HPDE6-E6E7 (cell line): ENCODE data around the gene RTL1.

Experiments used
- DNase-seq: peaks from one replicate; pipeline ENCODE4 v3.0.0; 2011; ENCODE audit warnings: missing footprints; ENCODE audit errors: extremely low spot score

RTL1 gene

DNA sequence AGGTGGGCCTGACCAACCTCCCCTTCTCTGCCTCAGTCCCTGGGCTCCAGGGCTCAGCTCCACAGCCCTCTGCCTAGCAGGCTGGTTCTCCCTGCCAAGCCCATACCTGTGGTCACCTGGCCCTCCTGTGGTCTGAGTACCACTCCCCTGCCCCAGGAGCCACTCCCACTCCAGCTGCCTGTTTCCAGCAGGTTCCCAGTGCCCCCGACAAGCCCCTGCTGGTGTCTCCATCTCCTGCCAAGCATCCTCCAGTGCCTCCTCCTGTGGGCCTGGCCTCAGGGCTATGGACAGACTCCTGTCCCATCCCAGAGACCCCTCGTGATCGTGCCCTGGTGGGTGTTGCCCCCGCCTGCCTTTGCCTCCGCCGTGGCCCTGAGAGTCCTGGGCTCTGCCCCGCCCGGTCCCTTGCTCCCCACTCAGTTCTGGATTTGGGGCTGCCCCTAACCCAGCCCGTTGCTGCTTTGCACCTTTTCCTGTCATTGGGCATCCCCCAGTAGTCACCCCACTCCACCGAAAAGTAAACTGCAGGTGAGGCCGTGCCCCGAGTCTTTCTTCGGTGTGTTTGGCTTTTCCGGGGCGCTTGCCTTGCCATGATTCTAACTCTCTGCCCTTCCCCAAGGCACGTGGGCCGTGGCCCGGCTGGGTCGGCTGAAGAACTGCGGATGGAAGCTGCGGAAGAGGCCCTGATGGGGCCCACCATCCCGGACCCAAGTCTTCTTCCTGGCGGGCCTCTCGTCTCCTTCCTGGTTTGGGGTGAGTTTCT is 67.8 kb downstream of the RTL1 start:
- DNase-seq = no peak

GRCh38 chr14:100834794-100835547 is 68.6 kb downstream of the RTL1 start:
- DNase-seq = no peak

DNA sequence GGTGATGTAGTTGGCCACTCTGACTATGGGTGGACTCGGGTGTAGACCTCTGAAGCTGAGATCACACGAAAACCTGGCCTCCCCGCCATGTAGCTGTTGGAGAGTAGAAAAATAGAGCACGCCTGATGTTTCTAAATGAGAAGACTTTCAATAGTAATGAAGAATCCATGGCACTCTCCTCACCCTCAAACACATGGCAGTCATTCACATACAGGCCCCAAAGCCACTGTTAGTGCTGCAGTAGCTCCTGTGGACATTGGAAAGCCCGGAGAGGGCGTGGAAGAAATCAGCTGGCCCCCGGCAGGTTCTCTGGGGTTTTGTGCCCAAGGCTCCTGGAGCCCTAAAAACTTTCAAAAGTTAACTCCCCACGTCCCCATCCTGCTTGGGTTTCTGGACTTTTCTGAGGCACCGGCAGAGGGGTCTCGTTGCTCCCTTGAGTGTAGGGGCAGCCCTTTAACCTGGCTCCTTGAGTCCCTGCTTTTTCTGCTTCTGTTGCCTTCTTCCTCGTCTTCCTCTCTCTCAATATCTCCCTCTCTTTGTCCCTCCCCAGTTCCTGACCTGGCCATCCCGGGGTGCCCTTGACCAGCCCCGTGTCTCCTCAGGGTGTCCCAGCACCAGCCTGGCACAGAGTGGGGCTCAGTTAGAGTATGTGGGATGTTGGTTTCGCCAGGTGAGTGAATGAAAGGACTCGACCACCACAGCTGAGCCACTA is 69.3 kb downstream of the RTL1 start:
- no peak for DNase-seq

- DNase-seq = no peak
These were observed 71.1 kb downstream of the RTL1 start for GRCh38 chr14:100832311-100832960.

GRCh38 chr14:100830681-100831080 is 72.8 kb downstream of the RTL1 start:
- no peak for DNase-seq
